Smooth muscle cell (in vitro differentiated cells): ENCODE results near the gene ATP7A. TPM values are rescaled to one million over a fixed set of nuclear protein-coding genes. Genes with fewer than 3 reads are reported as not detected.

Source experiments
- DNase-seq: peaks from one replicate; lab custom pipeline; 2025; ENCODE audit not compliant: unreplicated experiment; lab: John Stamatoyannopoulos, UW
- H2AFZ ChIP-seq: fragments of 200-600 bp; sonication (generic); 2 replicates; pipeline ENCODE4 v1.6.0; 2016; ENCODE audit warnings: antibody characterized with exemption, low read depth, mild to moderate bottlenecking
- H3F3A ChIP-seq: fragments of 200-600 bp; sonication (generic); 2 replicates; pipeline ENCODE4 v1.6.0; 2017; ENCODE audit warnings: antibody characterized with exemption, low read depth
- H3K27ac ChIP-seq: fragments of 200-600 bp; sonication (generic); 2 replicates; pipeline ENCODE4 v1.5.1; 2016; ENCODE audit warnings: low read depth, mild to moderate bottlenecking
- H3K27me3 ChIP-seq: fragments of 200-600 bp; sonication (generic); 2 replicates; pipeline ENCODE4 v1.6.1; 2016; ENCODE audit warnings: low read depth, mild to moderate bottlenecking
- H3K36me3 ChIP-seq: fragments of 200-600 bp; sonication (generic); 2 replicates; pipeline ENCODE4 v1.5.1; 2016; ENCODE audit warnings: low read depth
- H3K4me1 ChIP-seq: fragments of 200-600 bp; sonication (generic); 2 replicates; pipeline ENCODE4 v1.5.1; 2016; ENCODE audit warnings: low read depth
- H3K4me2 ChIP-seq: fragments of 200-600 bp; sonication (generic); 2 replicates; pipeline ENCODE4 v1.6.0; 2016; ENCODE audit warnings: mild to moderate bottlenecking
- H3K4me3 ChIP-seq: fragments of 200-600 bp; sonication (generic); 2 replicates; pipeline ENCODE4 v1.5.1; 2016; ENCODE audit warnings: mild to moderate bottlenecking
- H3K79me2 ChIP-seq: fragments of 200-600 bp; sonication (generic); 2 replicates; pipeline ENCODE4 v1.6.0; 2016; ENCODE audit warnings: low read depth, mild to moderate bottlenecking
- H3K9ac ChIP-seq: fragments of 200-600 bp; sonication (generic); 2 replicates; pipeline ENCODE4 v1.6.0; 2016; ENCODE audit warnings: low read depth
- H3K9me3 ChIP-seq: fragments of 200-600 bp; sonication (generic); replicated peaks from 2 replicates; pipeline ENCODE4 v1.5.1; 2016; ENCODE audit warnings: low read depth
- H4K20me1 ChIP-seq: fragments of 200-600 bp; sonication (generic); 2 replicates; pipeline ENCODE4 v1.6.0; 2016; ENCODE audit warnings: low read depth
- CTCF ChIP-seq: fragments of 200-600 bp; sonication (generic); IDR thresholded peaks from 2 replicates; pipeline ENCODE4 v1.5.1; 2017; ENCODE audit warnings: borderline replicate concordance, mild to moderate bottlenecking, antibody characterized with exemption; ENCODE audit not compliant: insufficient read depth, poor library complexity, severe bottlenecking
- WGBS: methylation state at CpG from one replicate; pipeline ENCODE4 v1.1.7; 2016; ENCODE audit warnings: low lambda C conversion rate; 5-methylcytosine and 5-hydroxymethylcytosine counted together
- polyA plus RNA-seq: library from polyadenylated mRNA; unstranded; fragments of >200 nt; fragmentation: Nextera tagmentation; extraction: Ambion mirVana; gene quantifications from 2 replicates; pipeline ENCODE4 v1.2.1, GENCODE V29; 2016
- total RNA-seq: library from RNA; depleted of rRNA; stranded (reverse); fragments of >200 nt; gene quantifications from 2 replicates; pipeline ENCODE4 v1.2.3, GENCODE V29; 2014

ATP7A gene
- total and polyA plus RNA-seq, 2 experiments from 2014 or later = 7.2 to 20.5 TPM

GRCh38 chrX:77962068-77962902, 51.8 kb downstream of the ATP7A start:
- DNase-seq = no peak
- Histone ChIP-seq H3K9me3 (no peaks in the 10 kb centered on the region), H3K79me2 (no peaks in the 10 kb centered on the region), H2AFZ (no peak overlapping the region), H3F3A (no peaks in the 10 kb centered on the region), H4K20me1 (no peaks in the 10 kb centered on the region), H3K36me3 (no peaks in the 10 kb centered on the region), H3K27ac (no peak overlapping the region), H3K4me2 (no peak overlapping the region), H3K4me1 (no peaks in the 10 kb centered on the region), H3K27me3 (no peaks in the 10 kb centered on the region), H3K4me3 (no peak overlapping the region), H3K9ac (no peak overlapping the region)
- 82% methylated on average over 13 of the region's 13 CpGs for WGBS
- TF ChIP-seq CTCF = no peak

- WGBS = 92% methylated on average over 3 of the region's 3 CpGs
- no peak overlapping the region for H3K9ac ChIP-seq
- no peaks in the 10 kb centered on the region for H3K79me2 ChIP-seq
- no peaks in the 10 kb centered on the region for H4K20me1 ChIP-seq
- no peak overlapping the region for H3K4me2 ChIP-seq
- H3K27ac ChIP-seq = no peak overlapping the region
- no peak for TF ChIP-seq CTCF
- no peak overlapping the region for H2AFZ ChIP-seq
- no peaks in the 10 kb centered on the region for H3K4me1 ChIP-seq
- no peak for DNase-seq
- H3F3A ChIP-seq = no peaks in the 10 kb centered on the region
- no peak overlapping the region for H3K4me3 ChIP-seq
- H3K36me3 ChIP-seq = no peaks in the 10 kb centered on the region
- no peaks in the 10 kb centered on the region for H3K27me3 ChIP-seq
- H3K9me3 ChIP-seq = no peaks in the 10 kb centered on the region
Observed at GRCh38 chrX:77966361-77966760, 55.9 kb downstream of the ATP7A start.

GRCh38 chrX:77967631-77968030, 57.1 kb downstream of the ATP7A start:
- no peak overlapping the region for H3K27ac ChIP-seq
- WGBS = 74% methylated on average over 1 of the region's 1 CpG

More at GRCh38 chrX:77967631-77968030, 57.1 kb downstream of the ATP7A start:
- H3K9ac ChIP-seq = no peak overlapping the region
- no peak overlapping the region for H3K4me2 ChIP-seq
- H4K20me1 ChIP-seq = no peaks in the 10 kb centered on the region
- no peaks in the 10 kb centered on the region for H3K9me3 ChIP-seq
- no peak overlapping the region for H2AFZ ChIP-seq
- H3K4me3 ChIP-seq = no peak overlapping the region
- H3K79me2 ChIP-seq = no peaks in the 10 kb centered on the region
- H3K27me3 ChIP-seq = no peaks in the 10 kb centered on the region
- no peaks in the 10 kb centered on the region for H3K36me3 ChIP-seq
- no peaks in the 10 kb centered on the region for H3F3A ChIP-seq
- no peak for DNase-seq
- no peak for TF ChIP-seq CTCF
- no peaks in the 10 kb centered on the region for H3K4me1 ChIP-seq
